Measurements from ENCODE around the gene WDR6.

Gene WDR6

DNA sequence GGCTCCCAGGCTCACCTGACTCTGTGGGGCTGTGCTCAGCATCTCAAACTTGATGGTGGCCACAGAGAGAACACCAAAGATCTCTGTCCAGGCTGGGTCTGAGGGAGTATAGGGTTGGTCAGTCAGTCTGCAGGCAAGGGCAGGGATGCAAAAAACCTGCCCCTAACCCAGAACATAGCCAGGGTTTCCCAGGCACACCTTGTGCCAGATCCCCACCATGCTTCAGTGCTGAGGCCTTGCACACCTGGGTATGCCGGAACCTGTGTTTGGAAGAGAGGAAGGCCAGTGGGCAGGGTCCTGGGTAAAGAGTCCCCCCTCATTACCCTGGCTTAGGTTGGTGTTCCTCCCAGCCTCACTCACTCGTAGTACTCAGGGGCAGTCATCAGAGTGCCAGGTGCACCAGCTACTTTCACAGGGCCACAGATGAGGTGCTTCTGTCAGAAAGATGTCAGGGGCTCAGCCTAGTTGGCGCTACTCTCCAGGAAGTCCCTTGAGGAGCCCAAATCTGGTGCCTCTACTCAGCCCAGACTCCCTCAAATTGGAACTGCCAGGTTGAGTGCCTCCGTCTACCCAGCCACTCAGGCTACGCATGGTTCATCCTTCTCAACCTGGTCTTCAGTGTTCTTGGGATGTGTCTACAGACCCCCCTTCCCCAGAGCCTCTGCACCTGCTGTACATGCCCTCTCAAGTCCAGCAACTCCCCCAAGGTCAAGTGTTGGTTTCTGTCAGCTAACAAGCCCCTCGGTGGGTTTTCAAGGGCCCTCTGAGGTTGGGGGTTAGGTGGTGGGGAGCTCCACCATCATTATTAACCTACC, 9.4 kb downstream of the WDR6 start:
- DNase-seq, result no peak

DNA sequence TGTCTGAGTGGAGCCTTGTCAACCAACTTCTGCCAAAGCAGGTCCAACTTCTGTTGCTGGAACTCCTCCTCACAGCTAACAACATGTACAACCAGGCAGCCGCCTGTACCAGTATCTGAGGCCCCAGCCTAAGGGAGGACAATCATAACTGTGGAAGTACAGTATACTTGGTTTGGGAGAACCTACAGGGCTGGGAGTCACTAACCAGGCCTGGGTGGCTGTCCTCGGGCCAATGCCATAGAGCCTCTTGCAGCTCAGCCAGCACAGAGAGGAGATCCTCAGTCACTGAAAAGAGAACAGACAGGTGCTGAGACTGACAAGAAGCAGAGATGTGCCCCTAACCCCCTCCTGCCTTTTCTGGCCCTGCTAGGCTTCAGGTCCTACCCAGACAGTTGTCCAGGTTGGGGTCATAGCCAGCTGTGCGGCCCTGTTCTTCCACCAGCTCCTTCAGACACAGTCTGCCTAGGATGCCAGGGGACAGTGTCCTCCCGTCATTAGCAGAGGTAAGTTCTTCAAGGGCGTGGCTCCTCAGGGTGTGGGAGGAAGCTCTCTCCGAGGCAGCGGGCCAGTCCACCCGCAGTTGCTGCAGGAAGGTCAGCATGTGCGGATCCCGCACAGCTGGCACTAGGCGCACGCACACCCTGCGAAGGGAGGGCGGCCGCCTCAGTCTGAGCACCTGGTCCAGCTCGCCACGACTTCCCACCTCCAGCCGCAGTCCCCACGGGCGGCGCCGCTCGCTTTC, 10.2 kb downstream of the WDR6 start:
- no peak for DNase-seq

DNA sequence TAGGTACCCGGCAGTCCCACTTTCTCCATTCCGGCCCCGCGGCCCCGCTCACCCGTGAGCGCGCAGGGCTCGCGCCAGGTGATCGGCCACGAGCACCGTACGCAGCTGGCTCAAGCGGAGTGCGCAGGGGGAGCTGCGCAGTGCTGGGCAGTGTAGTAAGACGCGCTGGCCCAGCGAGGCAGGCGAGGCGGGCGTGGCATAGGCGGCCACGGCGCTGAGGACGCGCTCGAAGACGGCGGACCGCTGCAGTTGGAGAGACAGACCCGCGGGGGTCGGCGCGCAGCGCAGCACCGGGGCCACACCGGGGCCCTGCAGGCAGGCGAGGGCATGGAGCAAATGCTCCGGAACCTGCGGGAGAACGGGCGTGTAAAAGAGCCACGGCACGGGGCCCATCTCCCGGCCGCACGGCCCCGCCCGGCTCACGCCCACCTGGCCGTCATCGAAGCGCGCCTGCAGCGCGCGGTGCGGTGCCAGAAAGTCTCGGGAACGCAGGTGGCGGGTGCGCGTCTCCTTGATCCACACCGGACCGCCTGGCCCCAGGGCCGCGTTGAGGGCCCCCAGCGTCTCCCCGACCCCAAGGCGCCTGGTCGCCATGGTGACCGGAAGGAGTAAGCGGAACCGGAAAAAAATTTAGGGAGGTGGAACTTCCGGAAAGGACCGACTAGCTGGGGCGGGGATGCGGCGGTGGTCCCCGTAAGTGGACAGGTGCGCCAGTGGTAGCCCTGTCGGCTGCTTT, 10.9 kb downstream of the WDR6 start, which contains the start of gene DALRD3:
Gene DALRD3, minus strand, starts transcription at position 610 of the 736 bp plus-strand sequence. Its CDS starts 16 bp downstream, at position 594.
- peak; percentile 86 for DNase-seq

DNA sequence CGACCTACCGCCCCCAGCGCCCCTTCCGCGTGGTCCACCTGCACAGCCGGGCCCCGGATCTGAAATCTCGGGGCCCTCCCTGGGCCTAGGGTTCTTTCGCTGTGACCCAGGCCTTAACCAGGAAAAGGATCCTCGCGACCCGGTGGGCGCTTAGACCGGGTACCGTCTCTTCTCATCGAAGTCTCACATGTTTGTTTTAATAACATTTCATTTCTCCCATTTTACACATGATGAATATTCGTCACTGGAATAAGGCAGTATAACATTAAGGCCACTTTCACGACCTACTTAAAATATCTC, 11.5 kb downstream of the WDR6 start:
- DNase-seq, result no peak

DNA sequence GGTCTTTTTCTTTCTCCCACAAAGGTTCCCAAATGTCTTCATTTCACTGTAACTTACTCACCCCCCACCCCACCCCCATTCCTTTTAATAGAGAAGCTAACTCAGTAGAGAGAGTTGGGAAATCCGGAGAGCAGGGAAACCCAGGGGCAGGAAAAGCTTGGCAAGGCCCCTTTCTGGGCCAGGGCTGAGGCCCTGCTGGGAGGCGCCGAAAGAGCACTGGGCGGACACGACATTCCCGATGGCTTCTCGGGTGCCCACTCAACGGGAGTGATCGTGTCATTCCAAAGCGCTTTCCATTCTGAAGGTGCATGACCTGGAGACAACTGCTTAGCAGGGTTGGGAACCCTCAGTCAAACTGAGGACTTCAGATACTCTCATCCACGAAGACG, 12.7 kb downstream of the WDR6 start:
- DNase-seq, result no peak

DNA sequence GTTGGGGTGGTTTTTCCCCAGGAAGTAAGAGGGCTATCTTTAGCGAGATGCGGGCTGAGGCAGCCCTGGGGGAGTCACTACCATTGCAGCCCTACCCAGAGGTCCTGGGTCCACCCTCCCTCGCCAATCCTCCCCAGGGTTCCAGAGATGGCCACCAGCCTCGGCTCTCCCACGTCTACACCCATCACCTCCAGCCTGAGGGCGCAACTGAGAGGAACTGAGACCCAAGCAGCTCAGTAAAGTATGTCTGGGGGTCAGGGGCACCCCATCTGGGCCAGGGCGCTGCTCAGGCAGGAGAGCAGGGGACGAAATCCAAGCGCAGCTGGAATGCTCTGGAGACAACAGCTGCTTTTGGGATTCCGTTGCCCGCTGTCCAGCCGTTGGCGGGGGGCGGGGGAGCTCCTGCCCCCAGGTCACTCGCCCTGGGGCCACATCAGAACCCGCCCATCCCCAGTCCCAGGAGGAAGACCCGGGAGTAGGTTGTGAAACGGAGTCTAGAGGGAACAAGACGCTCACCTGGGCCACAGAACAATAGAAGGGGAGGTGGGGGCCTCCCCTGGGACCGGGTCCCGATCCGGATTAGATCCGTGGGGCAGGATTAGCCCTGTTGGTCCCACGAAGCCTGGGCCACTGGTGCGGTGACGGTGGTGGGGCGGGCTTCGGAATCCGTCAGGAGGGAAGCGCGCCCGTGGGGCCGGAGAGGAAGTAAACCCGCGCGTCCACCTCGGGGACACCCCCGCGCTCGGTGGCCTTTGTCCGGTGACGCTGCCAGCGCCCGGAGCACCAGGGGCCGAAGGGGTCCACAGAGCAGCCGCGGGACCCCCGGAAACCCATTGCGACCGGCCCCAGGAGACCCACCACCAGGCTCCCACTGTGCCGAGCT, 13.4 kb downstream of the WDR6 start:
- DNase-seq, result peak; percentile 70

DNA sequence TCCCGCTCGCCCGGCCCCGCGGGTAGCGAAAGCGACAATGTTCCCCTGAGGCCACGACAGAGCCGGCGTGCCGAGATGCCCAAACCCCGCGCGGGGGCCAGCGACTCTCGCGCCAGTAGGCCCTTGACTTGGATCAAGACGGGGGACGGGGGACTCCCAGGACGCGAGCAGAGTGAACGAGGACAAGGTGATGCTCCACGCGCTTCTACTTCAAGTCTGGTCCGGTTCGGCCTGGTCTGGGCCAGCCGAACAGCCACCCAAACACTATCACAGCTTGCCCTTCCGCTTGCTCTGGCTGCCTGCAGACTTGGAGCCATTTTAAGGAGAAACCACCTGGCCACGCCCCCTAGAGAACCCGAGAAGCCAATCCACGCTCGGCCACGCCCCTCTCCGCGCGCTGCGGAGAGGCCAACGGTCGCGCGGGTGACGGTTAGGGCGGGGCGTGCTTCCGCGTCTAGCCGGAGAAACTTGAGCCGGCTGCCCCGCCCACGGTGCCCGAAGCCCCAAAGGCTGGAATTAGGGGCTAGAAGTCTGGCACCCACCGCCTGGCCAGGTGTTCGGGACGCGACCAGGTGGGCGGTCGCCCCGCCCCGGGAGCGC, 14.1 kb downstream of the WDR6 start:
- peak; percentile 99 for DNase-seq

DNA sequence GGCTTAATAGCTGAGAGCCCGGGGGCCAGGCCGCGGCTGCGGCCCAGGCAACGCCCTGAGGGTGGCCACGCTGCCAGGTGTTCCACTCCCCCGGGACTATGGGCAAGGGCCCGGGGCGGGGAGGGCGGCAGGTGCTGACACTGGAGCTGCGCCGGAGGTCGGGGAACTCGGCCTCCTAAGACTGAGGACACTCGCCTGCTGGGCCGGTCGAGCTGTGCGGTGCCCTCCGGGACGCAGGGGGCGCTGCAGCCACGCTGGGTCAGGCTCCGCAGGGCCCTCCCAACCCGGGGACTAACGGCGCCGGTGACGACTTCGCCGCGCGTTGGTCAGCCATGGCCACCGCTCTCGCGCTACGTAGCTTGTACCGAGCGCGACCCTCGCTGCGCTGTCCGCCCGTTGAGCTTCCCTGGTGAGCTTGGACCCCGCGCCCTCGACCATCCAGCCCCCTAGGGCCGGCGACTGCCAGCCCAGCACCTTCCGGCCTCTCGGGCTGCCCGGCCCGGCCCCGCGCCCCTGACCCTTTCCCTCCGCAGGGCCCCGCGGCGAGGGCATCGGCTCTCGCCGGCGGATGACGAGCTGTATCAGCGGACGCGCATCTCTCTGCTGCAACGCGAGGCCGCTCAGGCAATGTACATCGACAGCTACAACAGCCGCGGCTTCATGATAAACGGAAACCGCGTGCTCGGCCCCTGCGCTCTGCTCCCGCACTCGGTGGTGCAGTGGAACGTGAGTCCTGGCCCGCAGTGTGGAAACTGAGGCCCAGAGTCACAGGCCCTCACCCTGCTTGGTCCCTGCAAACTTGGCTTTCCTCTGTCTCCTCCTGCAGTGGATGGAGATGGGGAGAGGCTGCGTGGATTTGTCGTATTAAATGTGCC, 14.9 kb downstream of the WDR6 start, which contains the start of gene NDUFAF3:
Gene NDUFAF3, plus strand, starts transcription at position 309 of the 875 bp plus-strand sequence. Its CDS starts 24 bp downstream, at position 333.
- DNase-seq, result peak; percentile 97

DNA sequence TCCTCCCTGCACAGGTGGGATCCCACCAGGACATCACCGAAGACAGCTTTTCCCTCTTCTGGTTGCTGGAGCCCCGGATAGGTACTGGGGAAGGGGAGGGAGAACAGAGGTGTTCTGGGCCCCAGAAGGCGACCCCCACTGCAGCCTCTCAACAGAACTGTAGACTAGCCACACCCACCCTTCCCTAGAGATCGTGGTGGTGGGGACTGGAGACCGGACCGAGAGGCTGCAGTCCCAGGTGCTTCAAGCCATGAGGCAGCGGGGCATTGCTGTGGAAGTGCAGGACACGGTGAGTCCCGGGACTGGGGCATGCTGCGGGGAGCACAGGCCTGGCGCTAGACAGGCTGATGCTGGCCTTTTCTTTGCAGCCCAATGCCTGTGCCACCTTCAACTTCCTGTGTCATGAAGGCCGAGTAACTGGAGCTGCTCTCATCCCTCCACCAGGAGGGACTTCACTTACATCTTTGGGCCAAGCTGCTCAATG, 15.5 kb downstream of the WDR6 start:
- DNase-seq, result no peak

DNA sequence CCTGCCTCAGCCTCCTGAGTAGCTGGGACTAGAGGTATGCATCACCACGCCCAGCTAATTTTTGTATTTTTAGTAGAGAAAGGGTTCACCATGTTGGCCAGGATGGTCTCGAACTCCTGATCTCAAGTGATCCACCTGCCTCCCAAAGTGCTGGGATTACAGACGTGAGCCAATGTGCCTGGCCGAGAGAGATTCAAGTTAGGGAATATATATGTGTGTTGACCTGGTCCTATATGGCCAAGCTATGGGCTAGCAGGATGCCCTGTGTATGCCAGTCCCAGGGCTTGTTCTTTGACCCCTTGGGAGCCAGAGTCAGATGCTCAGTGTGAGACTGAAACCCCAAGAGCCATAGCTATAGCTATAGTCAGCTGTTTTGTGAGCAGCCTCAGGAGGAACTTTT, 16.6 kb downstream of the WDR6 start:
- DNase-seq, result no peak

DNA sequence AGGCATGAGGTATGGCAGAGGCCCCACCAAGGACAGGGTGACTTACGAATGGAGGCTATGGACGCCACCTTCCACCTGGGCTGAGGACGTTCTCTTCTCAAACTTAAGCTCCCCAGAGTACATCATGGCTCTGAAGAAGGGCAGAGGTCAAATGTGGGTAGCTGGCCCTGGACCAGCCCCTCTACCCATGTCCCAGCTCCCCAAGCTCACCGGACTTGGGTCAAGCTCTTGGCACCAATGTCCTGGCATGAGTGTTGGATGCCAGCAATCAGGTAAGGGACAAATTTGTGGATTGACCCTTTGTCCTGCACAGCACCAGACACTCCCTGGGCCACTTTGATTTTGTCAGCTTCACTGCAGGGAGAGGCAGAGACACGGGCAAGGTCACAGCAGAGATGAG, 17.3 kb downstream of the WDR6 start:
- no peak for DNase-seq

DNA sequence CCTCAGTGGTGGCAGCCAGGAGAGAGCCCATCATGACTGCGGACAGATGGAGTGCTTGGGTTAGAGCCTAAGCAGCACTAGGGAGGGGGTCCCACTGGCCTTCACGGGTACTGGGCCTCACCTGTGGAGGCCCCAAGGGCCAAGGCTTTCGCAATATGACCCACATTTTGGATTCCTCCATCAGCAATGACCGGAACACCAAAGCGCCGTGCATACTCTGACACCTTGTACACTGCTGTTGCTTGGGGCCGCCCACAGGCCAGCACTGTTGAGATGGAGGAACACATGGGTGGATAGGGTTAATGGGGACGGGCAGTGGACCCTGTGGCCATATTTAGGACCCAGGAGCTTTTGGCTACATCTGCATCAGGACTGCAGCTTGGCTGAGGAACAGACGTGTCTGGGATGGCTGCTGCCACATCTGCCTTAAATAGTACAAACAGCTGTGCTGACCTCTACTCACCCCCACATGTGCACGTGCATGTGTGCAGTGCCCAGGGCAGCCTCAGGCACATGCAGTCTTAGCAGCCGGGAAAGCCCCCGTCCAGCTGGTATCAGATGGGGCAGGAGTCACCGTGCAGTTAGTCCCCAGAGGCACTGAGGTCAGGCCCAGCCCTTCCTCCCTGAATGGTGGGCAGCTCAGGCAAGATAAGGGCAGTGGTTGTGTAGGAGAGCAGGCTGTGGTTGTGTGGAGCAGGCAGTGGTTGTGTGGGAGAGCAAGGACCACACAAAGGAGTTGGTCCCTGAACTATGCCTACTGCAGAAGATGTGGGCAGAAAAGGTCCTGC, 18.0 kb downstream of the WDR6 start:
- no peak for DNase-seq

DNA sequence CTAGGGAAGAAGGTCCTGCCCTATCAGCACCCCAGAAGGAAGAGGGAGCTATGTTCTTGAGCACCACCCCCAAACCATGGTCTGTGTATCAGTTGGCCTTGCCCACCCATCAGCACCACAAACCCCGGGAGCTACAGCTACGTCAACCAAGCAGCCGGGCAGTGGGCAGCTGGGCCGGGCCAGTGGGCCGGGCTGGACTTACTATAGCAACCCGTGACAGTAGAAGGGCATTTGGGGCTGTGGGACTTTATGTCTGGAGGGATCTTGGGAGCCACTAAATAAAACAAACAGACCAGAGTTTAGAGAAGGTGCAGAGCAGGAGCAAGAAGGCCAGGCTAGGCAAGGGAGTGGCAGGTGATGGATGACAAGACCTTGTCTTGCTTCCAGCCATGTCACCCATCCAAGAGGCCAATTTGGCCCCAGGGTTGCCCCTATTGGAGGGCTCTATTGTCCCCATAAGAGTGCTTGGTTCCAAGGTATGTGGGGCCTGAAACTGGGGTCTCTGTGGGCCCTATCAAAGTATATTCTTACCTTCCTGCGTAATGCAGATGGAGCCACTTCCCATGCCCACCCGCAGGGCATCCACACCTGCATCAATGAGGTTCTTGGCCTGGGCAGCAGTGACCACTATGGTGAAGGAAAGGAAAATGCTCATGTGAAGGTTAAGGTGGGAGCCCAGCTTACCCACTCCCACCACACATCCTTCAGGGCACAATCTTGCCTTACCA, 18.8 kb downstream of the WDR6 start:
- DNase-seq, result no peak

DNA sequence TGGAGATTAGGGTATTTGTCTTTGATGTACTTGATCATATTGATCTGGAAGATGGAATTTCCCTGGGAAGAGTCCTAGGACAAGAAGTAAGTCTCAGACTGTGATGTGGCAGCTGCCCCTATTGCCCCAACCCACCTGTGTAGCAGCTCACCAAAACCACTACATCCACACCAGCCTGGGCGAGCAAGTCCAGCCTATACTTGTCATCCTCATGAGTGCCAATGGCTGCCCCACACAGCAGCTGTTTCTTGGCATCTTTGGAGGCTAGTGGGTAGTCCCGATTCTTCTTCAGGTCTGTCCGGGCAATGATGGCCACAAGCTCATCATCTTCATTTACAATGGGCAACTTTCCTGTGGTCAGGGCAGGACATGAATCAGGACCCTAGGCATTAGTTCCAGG, 19.3 kb downstream of the WDR6 start:
- DNase-seq, result no peak

DNA sequence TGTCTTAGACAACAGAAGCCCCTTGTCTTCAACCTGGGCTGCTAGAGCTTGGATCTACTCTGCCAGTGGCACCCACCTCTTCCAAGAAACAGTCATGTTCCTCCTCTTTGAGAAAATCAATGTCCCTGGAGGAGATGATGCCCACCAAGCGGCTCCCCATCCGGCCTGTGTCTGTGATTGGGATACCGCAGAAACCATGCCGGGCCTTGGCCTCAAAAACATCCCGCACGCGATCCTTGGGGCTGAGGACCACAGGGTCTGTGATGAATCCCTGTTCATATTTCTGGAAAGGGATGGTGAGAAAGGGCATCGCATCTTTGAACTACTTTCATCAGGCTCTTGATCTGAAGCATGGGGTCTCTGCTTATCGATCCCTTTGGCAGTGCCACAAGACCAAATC, 20.4 kb downstream of the WDR6 start:
- DNase-seq, result no peak

DNA sequence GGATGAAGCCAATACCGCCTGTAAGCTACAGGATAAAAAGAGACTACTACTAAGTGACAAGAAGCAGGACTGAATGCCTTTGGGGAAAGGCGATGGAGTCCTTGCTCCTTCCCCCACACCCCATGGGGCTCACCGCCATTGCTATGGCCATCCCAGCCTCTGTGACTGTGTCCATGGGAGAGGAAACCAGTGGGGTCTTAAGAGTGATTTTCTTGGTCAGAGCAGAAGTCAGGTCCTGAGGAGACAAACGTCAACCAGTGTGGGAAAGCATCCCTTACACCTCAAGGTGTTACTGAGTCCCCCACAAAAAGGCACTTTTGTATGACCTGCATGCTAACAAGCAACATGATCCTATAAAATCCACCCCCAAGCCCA, 21.1 kb downstream of the WDR6 start:
- peak; percentile 58 for DNase-seq

DNA sequence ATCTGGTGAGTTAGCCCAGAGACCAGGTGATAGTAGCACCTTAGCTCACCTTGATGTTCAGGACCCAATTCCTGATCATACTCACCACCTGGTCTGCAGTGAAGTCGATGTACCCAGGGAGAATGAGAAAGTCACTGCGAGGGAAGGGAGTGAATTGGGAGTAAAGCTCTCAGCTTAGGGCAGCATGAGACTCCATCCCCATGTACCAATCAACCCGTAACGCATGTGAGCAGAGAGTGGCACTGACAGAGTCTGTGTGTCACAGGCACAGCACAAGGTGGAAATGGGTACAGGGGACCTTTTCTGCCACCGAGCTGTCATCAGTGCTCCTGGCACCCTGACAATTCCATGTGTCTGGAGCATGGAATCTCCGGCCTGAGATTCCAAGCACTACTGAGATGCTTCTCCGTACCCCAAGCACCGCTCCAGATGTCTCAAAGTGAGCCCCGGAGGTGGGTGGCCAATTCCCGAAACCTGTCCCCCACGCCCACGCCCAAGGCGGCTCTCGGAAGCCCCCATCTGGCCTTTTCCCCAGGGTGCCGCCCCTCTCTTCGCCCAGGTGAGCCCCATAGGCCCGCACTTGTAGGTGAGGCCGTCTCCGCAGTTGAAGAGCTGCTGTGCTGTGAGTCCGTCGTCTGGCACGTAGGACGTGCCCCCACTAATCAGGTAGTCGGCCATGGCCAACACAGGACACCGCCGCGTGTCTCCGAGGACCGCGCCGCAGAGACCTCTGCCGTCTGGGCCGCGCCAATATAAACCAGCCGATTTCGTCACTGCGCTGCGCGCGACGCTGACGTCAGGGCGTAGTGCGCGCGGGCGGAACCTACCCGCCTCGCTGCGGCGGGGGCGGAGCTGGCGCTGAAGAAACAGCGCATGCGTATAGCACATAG, 21.7 kb downstream of the WDR6 start, which contains the start of gene IMPDH2:
Gene IMPDH2, minus strand, starts transcription at position 726 of the 890 bp plus-strand sequence. Its CDS starts 48 bp downstream, at position 678.
- peak; percentile 97 for DNase-seq

DNA sequence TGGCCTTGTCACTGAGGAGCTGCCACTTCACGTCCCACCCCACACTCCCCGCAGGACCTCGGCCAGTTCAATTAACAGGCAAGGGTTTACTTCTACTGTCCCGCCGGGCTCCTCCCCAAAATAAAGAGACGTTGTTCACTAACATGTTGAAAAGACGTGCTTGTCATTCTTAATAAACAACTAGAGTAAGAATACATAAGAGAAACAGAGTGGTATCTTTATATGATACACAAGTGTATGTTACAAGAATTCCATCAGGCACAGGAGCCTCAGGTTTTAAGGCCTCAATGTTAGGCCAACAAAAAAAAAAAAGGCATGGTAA, 22.3 kb downstream of the WDR6 start:
- no peak for DNase-seq

Data from activated effector memory CD4-positive, alpha-beta T cell treated with anti-CD3 and anti-CD28 coated beads, Interleukin-2, amount 50 U/mL, for 16 hours (primary cell).